T1000 (cell line): Measurements from ENCODE around the gene MYO15B.
A peak's percentile ranks its signal among the peaks of the same experiment; 100 is the strongest.

ENCODE experiments used
- DNase-seq: peaks from one replicate; lab custom pipeline; 2025; ENCODE audit warnings: mixed read lengths; lab: John Stamatoyannopoulos, UW

The MYO15B gene

GRCh38 chr17:75558666-75559530 is 28.7 kb upstream of the MYO15B start:
- DNase-seq, result no peak

GRCh38 chr17:75559958-75560533 is 27.6 kb upstream of the MYO15B start:
- no peak for DNase-seq

DNA sequence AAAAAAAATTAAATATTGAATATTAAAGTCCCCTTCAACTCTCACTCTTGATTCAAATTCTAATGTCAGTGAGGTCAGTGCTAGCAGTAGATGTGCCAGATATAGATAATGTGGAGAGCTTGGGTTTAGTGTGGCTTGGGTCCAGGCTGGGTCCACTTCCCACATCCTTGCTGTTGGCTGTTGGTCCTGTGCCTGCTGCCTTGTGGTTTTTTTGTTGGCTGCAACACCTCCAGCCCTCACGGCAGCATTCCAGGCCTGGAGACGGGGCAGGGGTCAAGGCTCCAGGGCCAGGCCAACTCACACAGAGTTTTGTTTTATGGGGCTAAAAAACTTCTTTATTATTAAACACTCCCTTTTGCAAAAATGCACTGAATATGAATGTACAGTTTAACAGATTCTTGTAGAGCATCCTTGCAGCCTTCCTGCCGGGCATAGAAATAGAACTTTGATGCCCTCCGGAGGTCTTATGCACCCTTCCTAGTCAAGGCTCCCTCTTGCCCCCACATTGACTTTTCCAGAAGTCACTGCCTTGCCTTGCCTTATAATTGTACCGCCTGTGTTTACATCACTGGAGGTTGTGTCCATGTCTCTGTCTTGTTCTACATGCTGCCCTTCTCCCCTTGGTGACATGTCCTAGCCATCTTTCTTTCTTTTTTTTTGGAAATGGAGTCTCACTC is 25.5 kb upstream of the MYO15B start:
- peak; percentile 47 for DNase-seq

DNA sequence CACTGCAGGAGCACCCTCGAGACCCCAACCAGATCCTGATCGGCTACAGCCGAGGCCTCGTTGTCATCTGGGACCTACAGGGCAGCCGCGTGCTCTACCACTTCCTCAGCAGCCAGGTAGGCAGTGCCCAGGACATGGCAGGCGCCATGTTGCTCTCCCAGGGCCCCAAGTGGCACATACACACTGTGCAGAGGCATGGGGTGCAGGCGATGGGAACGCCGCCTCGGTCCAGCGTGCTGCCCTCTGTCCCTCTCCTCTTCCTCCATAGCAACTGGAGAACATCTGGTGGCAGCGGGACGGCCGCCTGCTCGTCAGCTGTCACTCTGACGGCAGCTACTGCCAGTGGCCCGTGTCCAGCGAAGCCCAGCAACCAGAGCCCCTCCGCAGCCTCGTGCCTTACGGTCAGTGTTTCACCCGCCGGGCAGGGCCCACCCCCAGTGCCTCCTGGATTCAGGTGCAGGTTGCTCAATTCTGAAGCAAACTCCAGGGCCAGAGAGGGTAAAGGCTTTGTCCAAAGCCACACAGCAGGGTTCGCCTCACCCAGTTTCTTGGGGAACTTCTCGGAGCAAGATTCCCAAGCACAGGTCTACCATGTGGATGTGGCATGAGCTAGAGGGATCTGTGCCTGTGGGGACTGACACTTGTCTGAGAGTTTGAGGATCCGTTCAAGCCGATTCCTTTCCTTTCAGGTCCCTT is 24.4 kb upstream of the MYO15B start:
- no peak for DNase-seq

DNA sequence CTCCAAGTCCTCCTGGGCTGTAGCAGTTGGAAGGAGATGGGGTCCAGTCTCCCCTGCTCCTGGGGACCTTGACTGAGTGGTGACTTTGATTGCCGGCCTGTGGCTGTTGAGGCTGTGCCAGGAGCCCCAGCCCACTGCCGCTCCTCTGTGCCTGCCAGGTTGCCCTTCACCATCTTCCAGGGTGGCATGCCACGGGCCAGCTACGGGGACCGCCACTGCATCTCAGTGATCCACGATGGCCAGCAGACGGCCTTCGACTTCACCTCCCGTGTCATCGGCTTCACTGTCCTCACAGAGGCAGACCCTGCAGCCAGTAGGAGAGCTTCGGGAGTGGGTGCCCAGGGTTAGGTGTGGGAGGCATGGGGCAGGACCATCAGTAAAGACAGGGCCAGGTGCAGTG is 23.4 kb upstream of the MYO15B start:
- no peak for DNase-seq

GRCh38 chr17:75565066-75565465 is 22.5 kb upstream of the MYO15B start:
- DNase-seq, result peak; percentile 72

- no peak for DNase-seq
These were observed 22.0 kb upstream of the MYO15B start for GRCh38 chr17:75565618-75566017.

- DNase-seq, result no peak
These were observed 21.2 kb upstream of the MYO15B start for GRCh38 chr17:75566416-75566815.

- no peak for DNase-seq
These were observed 20.8 kb upstream of the MYO15B start for GRCh38 chr17:75566834-75567233.

DNA sequence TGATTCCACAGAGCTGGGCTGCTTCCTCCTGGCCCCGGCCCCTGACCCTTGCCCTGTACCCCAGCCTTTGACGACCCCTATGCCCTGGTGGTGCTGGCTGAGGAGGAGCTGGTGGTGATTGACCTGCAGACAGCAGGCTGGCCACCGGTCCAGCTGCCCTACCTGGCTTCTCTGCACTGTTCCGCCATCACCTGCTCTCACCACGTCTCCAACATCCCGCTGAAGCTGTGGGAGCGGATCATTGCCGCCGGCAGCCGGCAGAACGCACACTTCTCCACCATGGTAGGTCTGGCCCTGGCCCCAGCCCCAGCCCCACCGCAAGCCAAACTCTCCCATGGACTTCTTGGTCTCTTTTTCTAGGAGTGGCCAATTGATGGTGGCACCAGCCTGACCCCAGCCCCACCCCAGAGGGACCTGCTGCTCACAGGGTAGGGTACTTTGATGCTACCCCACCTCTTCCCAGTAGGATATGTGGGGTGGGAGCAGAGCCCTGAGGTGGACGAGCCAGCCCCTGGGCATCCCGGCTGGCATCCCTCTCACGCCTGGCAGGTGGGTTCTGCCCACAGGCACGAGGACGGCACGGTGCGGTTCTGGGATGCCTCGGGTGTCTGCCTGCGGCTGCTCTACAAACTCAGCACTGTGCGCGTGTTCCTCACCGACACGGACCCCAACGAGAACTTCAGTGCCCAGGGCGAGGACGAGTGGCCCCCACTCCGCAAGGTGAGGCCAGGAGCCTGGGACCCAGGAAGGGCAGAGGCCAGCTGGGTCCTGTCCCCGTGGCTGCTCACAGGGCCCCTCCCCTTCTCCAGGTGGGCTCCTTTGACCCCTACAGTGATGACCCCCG is 19.0 kb upstream of the MYO15B start:
- no peak for DNase-seq

- DNase-seq, result no peak
These were observed 17.4 kb upstream of the MYO15B start for GRCh38 chr17:75570034-75570676.

DNA sequence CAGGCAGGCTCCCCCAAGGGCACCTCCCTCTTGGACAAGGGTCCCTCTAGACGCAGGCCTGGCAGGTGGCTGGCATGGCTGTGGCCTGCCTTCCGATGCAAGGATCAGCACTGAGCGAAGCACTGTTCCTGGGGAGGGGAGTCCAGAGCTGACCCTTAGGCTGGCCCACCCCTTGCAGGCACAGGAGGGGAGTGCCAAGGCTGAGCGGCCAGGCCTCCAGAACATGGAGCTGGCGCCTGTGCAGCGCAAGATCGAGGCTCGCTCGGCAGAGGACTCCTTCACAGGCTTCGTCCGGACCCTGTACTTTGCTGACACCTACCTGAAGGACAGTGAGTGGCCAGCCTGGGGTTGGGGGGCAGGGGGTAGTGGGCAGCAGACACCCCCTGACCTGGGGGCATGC is 16.8 kb upstream of the MYO15B start:
- no peak for DNase-seq

GRCh38 chr17:75571197-75571884 is 16.3 kb upstream of the MYO15B start:
- no peak for DNase-seq

GRCh38 chr17:75571885-75572215 is 15.8 kb upstream of the MYO15B start:
- DNase-seq, result no peak

- no peak for DNase-seq
These were observed 14.7 kb upstream of the MYO15B start for GRCh38 chr17:75572713-75573539.

DNA sequence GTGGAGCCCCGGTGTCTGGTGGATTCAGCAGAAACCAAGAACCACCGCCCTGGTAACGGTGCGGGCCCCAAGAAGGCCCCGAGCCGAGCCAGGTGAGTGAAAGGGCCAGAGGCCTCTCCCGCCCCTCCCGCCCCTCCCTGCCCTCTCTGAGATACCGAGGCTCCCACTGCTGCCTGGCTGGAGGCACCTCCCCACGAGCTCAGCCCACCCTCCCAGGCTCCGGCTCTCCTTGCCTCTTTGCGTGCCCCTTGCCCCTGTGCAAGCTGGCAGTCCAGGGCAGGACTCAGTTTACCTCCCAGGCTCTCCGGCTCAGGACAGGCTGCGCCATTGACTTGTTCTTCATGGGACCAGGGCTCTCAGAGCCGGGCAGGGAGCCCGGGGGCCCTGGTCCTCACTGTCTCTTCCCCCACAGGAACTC is 14.1 kb upstream of the MYO15B start:
- DNase-seq, result no peak

- no peak for DNase-seq
These were observed 13.6 kb upstream of the MYO15B start for GRCh38 chr17:75573994-75574393.

DNA sequence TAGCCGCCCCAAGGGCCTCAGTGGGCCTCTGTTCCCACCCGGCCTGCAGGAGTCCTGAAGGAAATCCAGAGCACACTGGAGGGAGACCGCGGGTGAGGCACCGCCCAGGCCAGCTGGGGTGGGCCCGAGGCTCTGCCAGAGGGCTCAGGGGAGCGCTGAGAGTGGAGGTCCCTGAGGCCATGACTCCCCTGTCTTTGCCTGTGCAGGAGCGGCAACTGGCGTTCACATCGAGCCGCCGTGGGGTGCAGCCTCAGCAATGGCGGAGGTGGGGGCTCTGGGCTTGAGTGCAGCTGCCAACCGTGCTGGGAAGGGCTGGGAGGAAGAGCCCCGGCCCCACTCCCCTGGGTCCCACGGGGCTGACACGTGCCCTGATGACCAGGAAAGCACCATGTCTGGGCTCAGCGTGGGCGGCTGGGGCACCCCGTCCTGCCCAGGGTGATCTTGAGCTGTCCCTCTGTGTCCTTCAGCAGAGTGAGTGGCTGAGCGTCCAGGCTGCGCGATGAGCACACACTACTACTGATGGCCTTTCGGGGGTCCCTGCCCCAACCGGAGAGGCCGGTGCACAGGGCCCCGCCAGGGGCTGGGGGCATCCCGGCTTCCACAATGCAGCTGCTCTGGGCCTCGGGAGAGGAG is 13.1 kb upstream of the MYO15B start:
- no peak for DNase-seq

GRCh38 chr17:75575197-75575596 is 12.4 kb upstream of the MYO15B start:
- no peak for DNase-seq
